Measurements from ENCODE around the gene MOGAT1. TPM values are rescaled to one million over a fixed set of nuclear protein-coding genes. Genes with fewer than 3 reads are reported as not detected.

Gene MOGAT1
- total and polyA plus RNA-seq, 9 of the 15 experiments (the other 6 are each of a cell fraction or from before 2014, with no cell fraction given) = not detected

- Histone ChIP-seq H3K4me2 (ENCODE audit: insufficient read depth, low read length) (no peak overlapping the region), H3K79me2 (ENCODE audit: control insufficient read depth, insufficient read depth, low read length) (no peaks in the 10 kb centered on the region), H3K36me3 (ENCODE audit: control insufficient read depth, insufficient read depth, low read length) (no peaks in the 10 kb centered on the region), H4K20me1 (replicated peaks; ENCODE audit: control insufficient read depth, insufficient read depth, low read length) (no peaks in the 10 kb centered on the region), H2AFZ (ENCODE audit: low read depth, low read length) (peak overlapping the region; percentile 79), H3K27ac (ENCODE audit: extremely low read depth, low read depth, low read length) (no peak overlapping the region), H3K27me3 (ENCODE audit: control insufficient read depth in 2 of 2, insufficient read depth in 2 of 2, low read length in 2 of 2) (no peaks in the 10 kb centered on the region), H3K9me1 (ENCODE audit: control insufficient read depth, insufficient read depth, low read length) (no peaks in the 10 kb centered on the region), H3K4me1 (replicated peaks in 1 of 2; ENCODE audit: control insufficient read depth in 2 of 2, insufficient read depth in 2 of 2, low read length in 2 of 2) (peaks cover 0 to 4% of the 10 kb centered on the region in 2 experiments; a peak in 1 of 5 replicates), H3K4me3 (no peak overlapping the region), H3K9ac (ENCODE audit: insufficient read depth in 1 of 2, low read depth in 2 of 2, low read length in 2 of 2) (no peak overlapping the region), H3K9me3 (replicated peaks; ENCODE audit: control insufficient read depth, insufficient read depth, low read depth, low read length) (no peaks in the 10 kb centered on the region)
- ATAC-seq (peak; percentile 98), FAIRE-seq (peak; percentile 94), DNase-seq (ENCODE audit: extremely low read depth in 1 of 4, low spot score in 3 of 4) (peak; percentile 81 to 86 (median 82))
- in situ Hi-C loops (cut with MboI) (loop anchor here (10.0 kb wide), 1 partner anchor 234 kb away; no protein-coding TSS in a partner anchor), intact Hi-C loops (cut with micrococcal nuclease) (loop anchor here (2.0 to 5.0 kb wide), 3 partner anchors 248 to 412 kb away; no protein-coding TSS in a partner anchor)
- POLR2A ChIA-PET = interaction anchor here (0.6 kb wide), 1 partner anchor 13 kb away, joined by 3 read pairs; no protein-coding TSS in a partner anchor
- WGBS (ENCODE audit: insufficient coverage, low coverage, missing lambda C conversion rate) = 19% methylated on average over 8 of the region's 10 CpGs
- CTCF ChIA-PET (ENCODE audit: low intra/inter-chr PET ratio) = interaction anchor here (1.5 to 1.7 kb wide), 2 partner anchors 213 to 248 kb away, joined by 8 to 17 read pairs; no protein-coding TSS in a partner anchor
- BruUV-seq (replicated peaks) = no TSS peak
- peak; percentile 87 for TF ChIP-seq CTCFL (IDR thresholded peaks at IDR 0.05; ENCODE audit: borderline replicate concordance, insufficient read depth, low read depth, low read length, poor library complexity, severe bottlenecking)
- no peak for TF ChIP-seq ZNF277 (CRISPR knock-in tag; IDR thresholded peaks at IDR 0.05; ENCODE audit: borderline replicate concordance)
- no peak for TF ChIP-seq ZKSCAN8 (CRISPR knock-in tag; IDR thresholded peaks at IDR 0.05)
- TF ChIP-seq STAT6 (CRISPR knock-in tag; IDR thresholded peaks at IDR 0.05) = no peak
- no peak for TF ChIP-seq ZNF511 (CRISPR knock-in tag; IDR thresholded peaks at IDR 0.05)
- no peak for TF ChIP-seq GTF2A2 (tag; IDR thresholded peaks at IDR 0.05)
- TF ChIP-seq PTTG1 (tag; IDR thresholded peaks at IDR 0.05; ENCODE audit: low read depth) = no peak
- peak in 1 of 2 experiments; percentile 36; a peak in 1 of 4 replicates for TF ChIP-seq TBL1XR1 (IDR thresholded peaks at IDR 0.05; ENCODE audit: low read length in 2 of 2)
- TF ChIP-seq ZBED1 (IDR thresholded peaks at IDR 0.05) = no peak
- no peak for TF ChIP-seq NONO (IDR thresholded peaks at IDR 0.05; ENCODE audit: low read depth in 2 of 2, low read length in 1 of 2)
- no peak for TF ChIP-seq DACH1 (IDR thresholded peaks at IDR 0.05; ENCODE audit: partially characterized antibody)
- TF ChIP-seq ZFP36 (IDR thresholded peaks at IDR 0.05; ENCODE audit: low read depth, low read length, partially characterized antibody) = no peak
- TF ChIP-seq BRD9 (IDR thresholded peaks at IDR 0.05; ENCODE audit: low read depth, partially characterized antibody) = no peak
- no peak for TF ChIP-seq ZNF507 (tag; conservative IDR thresholded peaks at IDR 0.05)
Measured at GRCh38 chr2:222690564-222691200, 19.2 kb downstream of the MOGAT1 start.
